ENCODE measurements around the gene MCCC2.
"Not testable (repeated sequence)": the region's sequence is repeated elsewhere in the genome, so short reads cannot be mapped to it uniquely, and the experiment has no call there.

The MCCC2 gene

GRCh38 chr5:71663191-71663969 lies 76.2 kb downstream of the MCCC2 start:
- no peak for DNase-seq

GRCh38 chr5:71664615-71665014 lies 77.5 kb downstream of the MCCC2 start:
- not testable (repeated sequence) for DNase-seq

GRCh38 chr5:71666321-71666720 lies 79.2 kb downstream of the MCCC2 start:
- no peak for DNase-seq

- no peak for DNase-seq
These were observed 90.8 kb downstream of the MCCC2 start for GRCh38 chr5:71677977-71678376.

GRCh38 chr5:71679714-71680113 lies 92.6 kb downstream of the MCCC2 start:
- DNase-seq, result no peak

GRCh38 chr5:71680510-71680909 lies 93.4 kb downstream of the MCCC2 start:
- DNase-seq, result no peak

- no peak for DNase-seq
These were observed 94.2 kb downstream of the MCCC2 start for GRCh38 chr5:71681296-71681695.

GRCh38 chr5:71684309-71684708 lies 97.2 kb downstream of the MCCC2 start:
- no peak for DNase-seq

- DNase-seq, result no peak
These were observed 106.8 kb downstream of the MCCC2 start for GRCh38 chr5:71693828-71694427.

GRCh38 chr5:71695071-71695470 lies 107.9 kb downstream of the MCCC2 start:
- no peak for DNase-seq

GRCh38 chr5:71695595-71695994 lies 108.5 kb downstream of the MCCC2 start:
- no peak for DNase-seq

GRCh38 chr5:71697967-71698366 lies 110.8 kb downstream of the MCCC2 start:
- no peak for DNase-seq

GRCh38 chr5:71699233-71699632 lies 112.1 kb downstream of the MCCC2 start:
- no peak for DNase-seq

- no peak for DNase-seq
These were observed 112.6 kb downstream of the MCCC2 start for GRCh38 chr5:71699751-71700150.

GRCh38 chr5:71700803-71701202 lies 113.7 kb downstream of the MCCC2 start:
- DNase-seq, result no peak

GRCh38 chr5:71701407-71701806 lies 114.3 kb downstream of the MCCC2 start:
- DNase-seq, result no peak

GRCh38 chr5:71703941-71704340 lies 116.8 kb downstream of the MCCC2 start:
- no peak for DNase-seq

GRCh38 chr5:71705421-71705820 lies 118.3 kb downstream of the MCCC2 start:
- DNase-seq, result no peak

- DNase-seq, result no peak
These were observed 119.8 kb downstream of the MCCC2 start for GRCh38 chr5:71706906-71707305.

All from CD4-positive, alpha-beta T cell treated with Interleukin-15 for 1 hour (primary cell).